Neural cell (in vitro differentiated cells): ENCODE measurements around the gene VPS13D. TPM values are rescaled to one million over a fixed set of nuclear protein-coding genes. Genes with fewer than 3 reads are reported as not detected.

Source experiments
- H2AFZ ChIP-seq: fragments of 200-600, 300-800 bp; sonication (generic), shearing (Covaris generic); 2 replicates; pipeline ENCODE4 v1.6.0; 2014; ENCODE audit warnings: low read depth, mild to moderate bottlenecking, antibody characterized with exemption, low read length, moderate library complexity
- H3F3A ChIP-seq: fragments of 200-600 bp; shearing (Covaris generic); 2 replicates; pipeline ENCODE4 v1.6.1; 2016; ENCODE audit warnings: mild to moderate bottlenecking, moderate library complexity, mixed read lengths, antibody characterized with exemption, low read length; ENCODE audit not compliant: insufficient read depth, poor library complexity, severe bottlenecking
- H3K27ac ChIP-seq: fragments of 200-600, 300-800 bp; sonication (generic), shearing (Covaris generic); 2 replicates; pipeline ENCODE4 v1.5.1; 2014; ENCODE audit warnings: mild to moderate bottlenecking, low read length, moderate library complexity
- H3K27me3 ChIP-seq: fragments of 300-800, 200-600 bp; sonication (generic), shearing (Covaris generic); 2 replicates; pipeline ENCODE4 v1.6.0; 2014; ENCODE audit warnings: mild to moderate bottlenecking, low read depth, low read length, moderate library complexity; ENCODE audit not compliant: insufficient read depth
- H3K36me3 ChIP-seq: fragments of 300-800, 200-600 bp; sonication (generic), shearing (Covaris generic); 2 replicates; pipeline ENCODE4 v1.5.1; 2014; ENCODE audit warnings: mild to moderate bottlenecking, antibody characterized with exemption, low read length, moderate library complexity; ENCODE audit not compliant: insufficient read depth
- H3K4me2 ChIP-seq: fragments of 300-800, 200-600 bp; sonication (generic), shearing (Covaris generic); 2 replicates; pipeline ENCODE4 v1.6.0; 2014; ENCODE audit warnings: mild to moderate bottlenecking, low read length
- H3K4me3 ChIP-seq: fragments of 300-800, 200-600 bp; sonication (generic), shearing (Covaris generic); 2 replicates; pipeline ENCODE4 v1.5.1; 2014; ENCODE audit warnings: mild to moderate bottlenecking, low read length, moderate library complexity
- H3K79me2 ChIP-seq: fragments of 200-600 bp; shearing (Covaris generic); replicated peaks from 2 replicates; pipeline ENCODE4 v1.6.0; 2014; ENCODE audit warnings: mild to moderate bottlenecking, low read length, moderate library complexity; ENCODE audit not compliant: insufficient read depth
- H3K9ac ChIP-seq: fragments of 300-800, 200-600 bp; sonication (generic), shearing (Covaris generic); 2 replicates; pipeline ENCODE4 v1.6.1; 2016; ENCODE audit warnings: mild to moderate bottlenecking, low read length, mixed read lengths
- H3K9me2 ChIP-seq: fragments of 200-600 bp; shearing (Covaris generic); 2 replicates; pipeline ENCODE4 v1.6.1; 2016; ENCODE audit warnings: mild to moderate bottlenecking, low read length, mixed read lengths; ENCODE audit not compliant: insufficient read depth
- H3K9me3 ChIP-seq: fragments of 200-600, 300-800 bp; sonication (generic), shearing (Covaris generic); 2 replicates; pipeline ENCODE4 v1.6.1; 2016; ENCODE audit warnings: mild to moderate bottlenecking, mixed run types, low read length, moderate library complexity, mixed read lengths
- H4K20me1 ChIP-seq: fragments of 200-600 bp; shearing (Covaris generic); 2 replicates; pipeline ENCODE4 v1.6.1; 2016; ENCODE audit warnings: mild to moderate bottlenecking, mixed run types; ENCODE audit not compliant: insufficient read depth
- EP300 ChIP-seq: fragments of 450-650 bp; conservative IDR thresholded peaks from 2 replicates; pipeline ENCODE4 v1.6.1; 2014; ENCODE audit warnings: antibody characterized with exemption, mild to moderate bottlenecking, moderate library complexity; ENCODE audit not compliant: poor library complexity, severe bottlenecking
- EZH2 ChIP-seq: fragments of 200-600, 300-800 bp; shearing (Covaris generic), sonication (generic); IDR thresholded peaks from 2 replicates; pipeline ENCODE4 v1.6.1; 2014; ENCODE audit warnings: antibody characterized with exemption, low read length, borderline replicate concordance, mild to moderate bottlenecking; ENCODE audit not compliant: insufficient read depth, poor library complexity, severe bottlenecking
- MXI1 ChIP-seq: fragments of 450-650 bp; conservative IDR thresholded peaks from 2 replicates; pipeline ENCODE4 v1.6.1; 2014; ENCODE audit warnings: antibody characterized with exemption, mild to moderate bottlenecking; ENCODE audit not compliant: poor library complexity, severe bottlenecking
- POLR2AphosphoS5 ChIP-seq: IDR thresholded peaks from 2 replicates; pipeline ENCODE4 v1.6.1; 2012
- RAD21 ChIP-seq: fragments of 450-650 bp; conservative IDR thresholded peaks from 2 replicates; pipeline ENCODE4 v1.6.1; 2014; ENCODE audit warnings: antibody characterized with exemption, mild to moderate bottlenecking, moderate library complexity
- SMC3 ChIP-seq: fragments of 450-650 bp; conservative IDR thresholded peaks from 2 replicates; pipeline ENCODE4 v1.6.1; 2014; ENCODE audit warnings: antibody characterized with exemption, mild to moderate bottlenecking, moderate library complexity; ENCODE audit not compliant: poor library complexity
- TAF1 ChIP-seq: IDR thresholded peaks from 2 replicates; pipeline ENCODE4 v1.6.1; 2012; ENCODE audit warnings: low read depth
- polyA plus RNA-seq: library from polyadenylated mRNA; depleted of rRNA; stranded (reverse); fragments of >200 nt; gene quantifications from 2 replicates; pipeline ENCODE4 v1.2.3, GENCODE V29; 2014
- TF ChIP-seq, protein P1 (sequence below): fragments of 450-650 bp; IDR thresholded peaks from 2 replicates; pipeline ENCODE4 v1.5.1; 2014; ENCODE audit warnings: antibody characterized with exemption, mild to moderate bottlenecking, moderate library complexity; ENCODE audit not compliant: poor library complexity, severe bottlenecking
- TF ChIP-seq, protein P2 (sequence below): IDR thresholded peaks from 2 replicates; pipeline ENCODE4 v1.6.1; 2012; ENCODE audit warnings: borderline replicate concordance

Gene VPS13D
- polyA plus RNA-seq, 1 donor from 2014 or later, result 24.5 TPM

DNA sequence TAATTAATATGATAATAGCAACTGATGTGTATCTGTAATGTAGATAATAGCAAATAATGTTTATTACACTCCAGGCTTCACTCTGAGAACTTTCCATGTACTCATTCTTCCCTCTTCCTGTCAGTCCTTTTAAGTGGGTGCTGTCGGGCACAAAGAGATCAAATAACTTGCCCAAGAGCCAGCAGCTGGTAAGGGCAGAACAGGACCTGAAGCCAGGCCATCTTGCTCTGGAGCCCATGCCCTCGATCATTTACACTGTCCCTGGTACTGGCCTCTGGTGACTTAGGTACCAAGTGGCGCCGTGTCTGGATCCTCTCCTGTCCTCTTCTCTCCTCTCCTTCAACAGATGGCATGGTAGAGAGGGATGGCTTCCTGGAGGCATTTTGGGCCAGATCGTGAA lies 97.2 kb downstream of the VPS13D start:
- H3K4me3 ChIP-seq, result no peak overlapping the region
- H3K27ac ChIP-seq, result no peak overlapping the region
- TF ChIP-seq TAF1, result no peak
- no peak overlapping the region for H3K4me2 ChIP-seq
- no peaks in the 10 kb centered on the region for H3K79me2 ChIP-seq
- H3K36me3 ChIP-seq, result peaks cover 2% of the 10 kb centered on the region
- no peaks in the 10 kb centered on the region for H3K9me3 ChIP-seq
- H3K27me3 ChIP-seq, result no peaks in the 10 kb centered on the region
- no peak overlapping the region for H3K9ac ChIP-seq
- H3K9me2 ChIP-seq, result no peaks in the 10 kb centered on the region
- no peak overlapping the region for H2AFZ ChIP-seq
- H4K20me1 ChIP-seq, result no peaks in the 10 kb centered on the region
- H3F3A ChIP-seq, result no peaks in the 10 kb centered on the region

DNA sequence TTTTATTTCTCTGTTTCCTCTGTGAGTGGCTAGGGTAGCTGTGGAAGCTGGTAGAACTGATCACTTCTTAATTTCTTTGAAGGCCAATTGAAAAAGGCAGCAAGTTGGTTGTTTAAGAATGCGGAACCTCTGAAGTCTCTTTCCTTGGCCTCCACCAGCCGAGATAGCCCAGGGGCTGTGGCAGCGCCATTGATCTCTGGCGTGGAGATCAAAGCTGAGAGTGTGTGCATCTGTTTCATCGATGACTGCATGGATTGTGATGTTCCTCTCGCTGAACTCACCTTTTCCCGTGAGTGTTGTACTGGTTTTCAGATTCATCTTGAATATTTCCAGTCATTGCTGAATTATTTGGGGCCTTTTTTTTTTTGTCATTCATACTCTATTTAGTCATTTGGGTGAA lies 97.7 kb downstream of the VPS13D start:
- Histone ChIP-seq H3K36me3 (peaks cover 6% of the 10 kb centered on the region), H3K27me3 (no peaks in the 10 kb centered on the region), H3K9ac (no peak overlapping the region), H2AFZ (no peak overlapping the region), H3K27ac (no peak overlapping the region), H3K4me3 (no peak overlapping the region), H3K9me3 (no peaks in the 10 kb centered on the region), H3K4me2 (no peak overlapping the region), H3K79me2 (no peaks in the 10 kb centered on the region), H4K20me1 (no peaks in the 10 kb centered on the region), H3F3A (no peaks in the 10 kb centered on the region), H3K9me2 (no peaks in the 10 kb centered on the region)
- TF ChIP-seq MXI1, result no peak
- no peak for TF ChIP-seq EZH2
- TF ChIP-seq, protein P1, sequence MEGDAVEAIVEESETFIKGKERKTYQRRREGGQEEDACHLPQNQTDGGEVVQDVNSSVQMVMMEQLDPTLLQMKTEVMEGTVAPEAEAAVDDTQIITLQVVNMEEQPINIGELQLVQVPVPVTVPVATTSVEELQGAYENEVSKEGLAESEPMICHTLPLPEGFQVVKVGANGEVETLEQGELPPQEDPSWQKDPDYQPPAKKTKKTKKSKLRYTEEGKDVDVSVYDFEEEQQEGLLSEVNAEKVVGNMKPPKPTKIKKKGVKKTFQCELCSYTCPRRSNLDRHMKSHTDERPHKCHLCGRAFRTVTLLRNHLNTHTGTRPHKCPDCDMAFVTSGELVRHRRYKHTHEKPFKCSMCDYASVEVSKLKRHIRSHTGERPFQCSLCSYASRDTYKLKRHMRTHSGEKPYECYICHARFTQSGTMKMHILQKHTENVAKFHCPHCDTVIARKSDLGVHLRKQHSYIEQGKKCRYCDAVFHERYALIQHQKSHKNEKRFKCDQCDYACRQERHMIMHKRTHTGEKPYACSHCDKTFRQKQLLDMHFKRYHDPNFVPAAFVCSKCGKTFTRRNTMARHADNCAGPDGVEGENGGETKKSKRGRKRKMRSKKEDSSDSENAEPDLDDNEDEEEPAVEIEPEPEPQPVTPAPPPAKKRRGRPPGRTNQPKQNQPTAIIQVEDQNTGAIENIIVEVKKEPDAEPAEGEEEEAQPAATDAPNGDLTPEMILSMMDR, result no peak
- TF ChIP-seq EP300, result no peak
- TF ChIP-seq POLR2AphosphoS5, result no peak
- no peak for TF ChIP-seq SMC3
- TF ChIP-seq RAD21, result no peak
- TF ChIP-seq, protein P2, sequence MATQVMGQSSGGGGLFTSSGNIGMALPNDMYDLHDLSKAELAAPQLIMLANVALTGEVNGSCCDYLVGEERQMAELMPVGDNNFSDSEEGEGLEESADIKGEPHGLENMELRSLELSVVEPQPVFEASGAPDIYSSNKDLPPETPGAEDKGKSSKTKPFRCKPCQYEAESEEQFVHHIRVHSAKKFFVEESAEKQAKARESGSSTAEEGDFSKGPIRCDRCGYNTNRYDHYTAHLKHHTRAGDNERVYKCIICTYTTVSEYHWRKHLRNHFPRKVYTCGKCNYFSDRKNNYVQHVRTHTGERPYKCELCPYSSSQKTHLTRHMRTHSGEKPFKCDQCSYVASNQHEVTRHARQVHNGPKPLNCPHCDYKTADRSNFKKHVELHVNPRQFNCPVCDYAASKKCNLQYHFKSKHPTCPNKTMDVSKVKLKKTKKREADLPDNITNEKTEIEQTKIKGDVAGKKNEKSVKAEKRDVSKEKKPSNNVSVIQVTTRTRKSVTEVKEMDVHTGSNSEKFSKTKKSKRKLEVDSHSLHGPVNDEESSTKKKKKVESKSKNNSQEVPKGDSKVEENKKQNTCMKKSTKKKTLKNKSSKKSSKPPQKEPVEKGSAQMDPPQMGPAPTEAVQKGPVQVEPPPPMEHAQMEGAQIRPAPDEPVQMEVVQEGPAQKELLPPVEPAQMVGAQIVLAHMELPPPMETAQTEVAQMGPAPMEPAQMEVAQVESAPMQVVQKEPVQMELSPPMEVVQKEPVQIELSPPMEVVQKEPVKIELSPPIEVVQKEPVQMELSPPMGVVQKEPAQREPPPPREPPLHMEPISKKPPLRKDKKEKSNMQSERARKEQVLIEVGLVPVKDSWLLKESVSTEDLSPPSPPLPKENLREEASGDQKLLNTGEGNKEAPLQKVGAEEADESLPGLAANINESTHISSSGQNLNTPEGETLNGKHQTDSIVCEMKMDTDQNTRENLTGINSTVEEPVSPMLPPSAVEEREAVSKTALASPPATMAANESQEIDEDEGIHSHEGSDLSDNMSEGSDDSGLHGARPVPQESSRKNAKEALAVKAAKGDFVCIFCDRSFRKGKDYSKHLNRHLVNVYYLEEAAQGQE, result no peak

DNA sequence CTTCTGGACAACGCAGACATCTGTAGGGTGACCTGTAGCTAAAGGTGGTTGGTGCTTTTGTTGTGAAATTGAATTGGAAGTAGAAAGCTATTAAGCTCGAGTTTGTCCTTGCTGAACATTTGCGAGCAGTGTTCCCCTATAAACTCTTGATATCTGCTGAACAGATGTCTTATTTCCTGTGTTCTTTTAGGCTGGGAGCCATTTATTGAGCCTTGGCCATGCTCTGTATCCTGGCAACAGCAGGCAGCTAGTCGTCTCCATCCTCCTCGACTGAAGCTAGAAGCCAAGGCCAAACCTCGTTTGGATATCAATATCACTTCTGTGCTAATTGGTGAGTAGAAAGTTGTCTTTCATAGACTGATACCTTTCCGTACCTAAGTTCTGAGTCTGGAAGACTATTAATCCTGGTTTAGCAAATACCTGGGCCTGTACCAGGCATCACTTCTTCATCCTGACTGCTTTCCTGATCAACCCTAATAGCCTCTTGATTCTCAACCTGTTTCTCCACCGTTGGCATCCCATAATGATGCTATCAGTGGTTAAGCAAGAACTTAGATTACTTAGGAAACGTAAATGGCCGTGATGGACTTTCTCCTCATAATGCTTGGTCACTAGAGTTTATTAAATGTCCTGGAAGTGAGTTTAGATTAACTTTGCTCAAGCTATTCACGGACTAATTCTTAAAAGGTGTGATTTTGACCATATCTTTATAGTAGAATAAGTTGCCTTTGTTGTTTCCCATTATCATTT lies 103.4 kb downstream of the VPS13D start:
- TF ChIP-seq SMC3 (no peak), MXI1 (no peak), POLR2AphosphoS5 (no peak), RAD21 (no peak), EP300 (no peak), EZH2 (no peak), TAF1 (no peak)
- TF ChIP-seq, protein P2, result no peak
- TF ChIP-seq, protein P1, result no peak
- H3K9me2 ChIP-seq, result no peaks in the 10 kb centered on the region
- H3K27ac ChIP-seq, result no peak overlapping the region
- no peaks in the 10 kb centered on the region for H4K20me1 ChIP-seq
- H3K4me3 ChIP-seq, result no peak overlapping the region
- H3K9ac ChIP-seq, result no peak overlapping the region
- H3F3A ChIP-seq, result no peaks in the 10 kb centered on the region
- H2AFZ ChIP-seq, result no peak overlapping the region
- peaks cover 29% of the 10 kb centered on the region for H3K36me3 ChIP-seq
- no peaks in the 10 kb centered on the region for H3K27me3 ChIP-seq
- no peak overlapping the region for H3K4me2 ChIP-seq
- H3K79me2 ChIP-seq, result no peaks in the 10 kb centered on the region
- no peaks in the 10 kb centered on the region for H3K9me3 ChIP-seq
